HEK293 (cell line): ENCODE results near the gene RPS6KA2.

Source experiments
- HOXA7 ChIP-seq: sonication (generic); formaldehyde crosslinking; IDR thresholded peaks from 2 replicates; pipeline ENCODE4 v1.8.1; 2022; ENCODE audit warnings: missing genetic modification reagents, borderline replicate concordance
- ZBTB20 ChIP-seq: fragments of 450-650 bp; formaldehyde crosslinking; IDR thresholded peaks from 2 replicates; pipeline ENCODE4 v1.5.1; 2016; ENCODE audit warnings: missing biosample characterization, missing genetic modification characterization
- ZNF211 ChIP-seq: fragments of 450-650 bp; formaldehyde crosslinking; IDR thresholded peaks from 2 replicates; pipeline ENCODE4 v1.5.1; 2016; ENCODE audit warnings: low read depth, missing biosample characterization, missing genetic modification characterization
- ZNF629 ChIP-seq: fragments of 450-650 bp; formaldehyde crosslinking; IDR thresholded peaks from 2 replicates; pipeline ENCODE4 v1.5.1; 2017; ENCODE audit warnings: missing biosample characterization, missing genetic modification characterization
- ZNF660 ChIP-seq: fragments of 450-650 bp; IDR thresholded peaks from 2 replicates; pipeline ENCODE4 v1.5.1; 2018; ENCODE audit warnings: missing biosample characterization, mild to moderate bottlenecking, missing genetic modification characterization
- TF ChIP-seq, protein P1 (sequence below): fragments of 450-650 bp; formaldehyde crosslinking; IDR thresholded peaks from 2 replicates; pipeline ENCODE4 v1.5.1; 2016; ENCODE audit warnings: missing biosample characterization, missing genetic modification characterization
- TF ChIP-seq, protein P2 (sequence below): fragments of 450-650 bp; IDR thresholded peaks from 2 replicates; pipeline ENCODE4 v1.5.1; 2018; ENCODE audit warnings: missing biosample characterization, mild to moderate bottlenecking, missing genetic modification characterization
- TF ChIP-seq, protein P3 (sequence below): fragments of 450-650 bp; formaldehyde crosslinking; IDR thresholded peaks from 2 replicates; pipeline ENCODE4 v1.5.1; 2016; ENCODE audit warnings: missing biosample characterization, missing genetic modification characterization
- TF ChIP-seq, protein P4 (sequence below): fragments of 450-650 bp; formaldehyde crosslinking; IDR thresholded peaks from 2 replicates; pipeline ENCODE4 v1.5.1; 2016; ENCODE audit warnings: missing biosample characterization, missing genetic modification characterization

DNA sequence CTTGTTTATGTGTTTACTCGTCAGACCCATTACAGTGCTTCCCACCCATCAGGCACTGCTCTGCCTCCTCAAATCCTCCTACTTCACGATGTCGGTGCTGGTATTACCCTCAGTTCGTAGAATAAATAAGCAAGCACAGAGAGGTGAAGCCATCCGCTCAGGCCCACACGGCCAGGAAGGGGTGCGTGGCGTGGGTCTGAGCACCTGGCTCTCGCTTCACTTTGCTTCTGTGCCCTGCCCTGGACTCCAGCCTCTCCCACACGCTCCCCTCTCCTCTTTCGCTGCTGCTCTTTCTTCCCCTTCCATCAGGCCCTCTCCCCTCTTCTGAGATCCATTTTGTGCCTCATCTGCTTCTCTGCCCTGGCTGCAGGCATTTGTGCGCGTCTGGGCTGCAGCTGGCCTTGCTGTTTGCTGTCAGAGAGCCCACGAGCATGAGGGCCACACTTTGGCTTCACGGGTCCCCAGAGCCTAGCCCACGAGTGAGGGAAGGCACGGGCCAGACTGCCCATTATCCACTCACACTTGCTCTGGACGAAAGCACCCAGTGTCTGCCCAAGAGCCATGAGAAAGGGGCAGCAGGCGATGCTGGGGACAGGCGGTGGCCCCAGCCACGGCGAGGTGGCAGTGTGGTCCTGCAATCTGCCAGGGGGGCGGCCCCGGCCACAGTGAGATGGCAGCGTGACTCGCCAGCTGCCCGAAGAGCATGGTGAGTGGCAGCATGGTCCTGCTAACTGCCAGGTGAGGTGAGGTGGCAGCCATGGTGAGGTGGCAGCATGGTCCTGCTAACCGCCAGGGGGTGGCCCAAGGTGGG lies 148.1 kb downstream of the RPS6KA2 start:
- TF ChIP-seq, protein P1, sequence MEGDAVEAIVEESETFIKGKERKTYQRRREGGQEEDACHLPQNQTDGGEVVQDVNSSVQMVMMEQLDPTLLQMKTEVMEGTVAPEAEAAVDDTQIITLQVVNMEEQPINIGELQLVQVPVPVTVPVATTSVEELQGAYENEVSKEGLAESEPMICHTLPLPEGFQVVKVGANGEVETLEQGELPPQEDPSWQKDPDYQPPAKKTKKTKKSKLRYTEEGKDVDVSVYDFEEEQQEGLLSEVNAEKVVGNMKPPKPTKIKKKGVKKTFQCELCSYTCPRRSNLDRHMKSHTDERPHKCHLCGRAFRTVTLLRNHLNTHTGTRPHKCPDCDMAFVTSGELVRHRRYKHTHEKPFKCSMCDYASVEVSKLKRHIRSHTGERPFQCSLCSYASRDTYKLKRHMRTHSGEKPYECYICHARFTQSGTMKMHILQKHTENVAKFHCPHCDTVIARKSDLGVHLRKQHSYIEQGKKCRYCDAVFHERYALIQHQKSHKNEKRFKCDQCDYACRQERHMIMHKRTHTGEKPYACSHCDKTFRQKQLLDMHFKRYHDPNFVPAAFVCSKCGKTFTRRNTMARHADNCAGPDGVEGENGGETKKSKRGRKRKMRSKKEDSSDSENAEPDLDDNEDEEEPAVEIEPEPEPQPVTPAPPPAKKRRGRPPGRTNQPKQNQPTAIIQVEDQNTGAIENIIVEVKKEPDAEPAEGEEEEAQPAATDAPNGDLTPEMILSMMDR = no peak
- TF ChIP-seq ZNF660 (tag by site-specific recombination) = no peak
- no peak for TF ChIP-seq HOXA7
- TF ChIP-seq ZNF211 = no peak
- TF ChIP-seq, protein P2, sequence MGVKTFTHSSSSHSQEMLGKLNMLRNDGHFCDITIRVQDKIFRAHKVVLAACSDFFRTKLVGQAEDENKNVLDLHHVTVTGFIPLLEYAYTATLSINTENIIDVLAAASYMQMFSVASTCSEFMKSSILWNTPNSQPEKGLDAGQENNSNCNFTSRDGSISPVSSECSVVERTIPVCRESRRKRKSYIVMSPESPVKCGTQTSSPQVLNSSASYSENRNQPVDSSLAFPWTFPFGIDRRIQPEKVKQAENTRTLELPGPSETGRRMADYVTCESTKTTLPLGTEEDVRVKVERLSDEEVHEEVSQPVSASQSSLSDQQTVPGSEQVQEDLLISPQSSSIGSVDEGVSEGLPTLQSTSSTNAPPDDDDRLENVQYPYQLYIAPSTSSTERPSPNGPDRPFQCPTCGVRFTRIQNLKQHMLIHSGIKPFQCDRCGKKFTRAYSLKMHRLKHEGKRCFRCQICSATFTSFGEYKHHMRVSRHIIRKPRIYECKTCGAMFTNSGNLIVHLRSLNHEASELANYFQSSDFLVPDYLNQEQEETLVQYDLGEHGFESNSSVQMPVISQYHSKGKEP (tag by site-specific recombination) = no peak
- TF ChIP-seq, protein P3, sequence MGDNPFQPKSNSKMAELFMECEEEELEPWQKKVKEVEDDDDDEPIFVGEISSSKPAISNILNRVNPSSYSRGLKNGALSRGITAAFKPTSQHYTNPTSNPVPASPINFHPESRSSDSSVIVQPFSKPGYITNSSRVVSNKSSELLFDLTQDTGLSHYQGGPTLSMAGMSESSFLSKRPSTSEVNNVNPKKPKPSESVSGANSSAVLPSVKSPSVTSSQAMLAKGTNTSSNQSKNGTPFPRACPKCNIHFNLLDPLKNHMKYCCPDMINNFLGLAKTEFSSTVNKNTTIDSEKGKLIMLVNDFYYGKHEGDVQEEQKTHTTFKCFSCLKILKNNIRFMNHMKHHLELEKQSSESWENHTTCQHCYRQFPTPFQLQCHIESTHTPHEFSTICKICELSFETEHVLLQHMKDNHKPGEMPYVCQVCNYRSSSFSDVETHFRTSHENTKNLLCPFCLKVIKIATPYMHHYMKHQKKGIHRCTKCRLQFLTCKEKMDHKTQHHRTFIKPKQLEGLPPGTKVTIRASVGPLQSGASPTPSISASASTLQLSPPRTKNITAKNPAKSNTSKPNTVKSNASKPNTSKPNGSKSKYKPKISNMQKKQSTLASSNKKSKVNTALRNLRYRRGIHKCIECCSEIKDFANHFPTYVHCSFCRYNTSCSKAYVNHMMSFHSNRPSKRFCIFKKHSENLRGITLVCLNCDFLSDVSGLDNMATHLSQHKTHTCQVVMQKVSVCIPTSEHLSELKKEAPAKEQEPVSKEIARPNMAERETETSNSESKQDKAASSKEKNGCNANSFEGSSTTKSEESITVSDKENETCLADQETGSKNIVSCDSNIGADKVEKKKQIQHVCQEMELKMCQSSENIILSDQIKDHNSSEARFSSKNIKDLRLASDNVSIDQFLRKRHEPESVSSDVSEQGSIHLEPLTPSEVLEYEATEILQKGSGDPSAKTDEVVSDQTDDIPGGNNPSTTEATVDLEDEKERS (tag by site-specific recombination) = no peak
- no peak for TF ChIP-seq ZNF629 (tag by site-specific recombination)
- no peak for TF ChIP-seq ZBTB20 (tag by site-specific recombination)
- TF ChIP-seq, protein P4, sequence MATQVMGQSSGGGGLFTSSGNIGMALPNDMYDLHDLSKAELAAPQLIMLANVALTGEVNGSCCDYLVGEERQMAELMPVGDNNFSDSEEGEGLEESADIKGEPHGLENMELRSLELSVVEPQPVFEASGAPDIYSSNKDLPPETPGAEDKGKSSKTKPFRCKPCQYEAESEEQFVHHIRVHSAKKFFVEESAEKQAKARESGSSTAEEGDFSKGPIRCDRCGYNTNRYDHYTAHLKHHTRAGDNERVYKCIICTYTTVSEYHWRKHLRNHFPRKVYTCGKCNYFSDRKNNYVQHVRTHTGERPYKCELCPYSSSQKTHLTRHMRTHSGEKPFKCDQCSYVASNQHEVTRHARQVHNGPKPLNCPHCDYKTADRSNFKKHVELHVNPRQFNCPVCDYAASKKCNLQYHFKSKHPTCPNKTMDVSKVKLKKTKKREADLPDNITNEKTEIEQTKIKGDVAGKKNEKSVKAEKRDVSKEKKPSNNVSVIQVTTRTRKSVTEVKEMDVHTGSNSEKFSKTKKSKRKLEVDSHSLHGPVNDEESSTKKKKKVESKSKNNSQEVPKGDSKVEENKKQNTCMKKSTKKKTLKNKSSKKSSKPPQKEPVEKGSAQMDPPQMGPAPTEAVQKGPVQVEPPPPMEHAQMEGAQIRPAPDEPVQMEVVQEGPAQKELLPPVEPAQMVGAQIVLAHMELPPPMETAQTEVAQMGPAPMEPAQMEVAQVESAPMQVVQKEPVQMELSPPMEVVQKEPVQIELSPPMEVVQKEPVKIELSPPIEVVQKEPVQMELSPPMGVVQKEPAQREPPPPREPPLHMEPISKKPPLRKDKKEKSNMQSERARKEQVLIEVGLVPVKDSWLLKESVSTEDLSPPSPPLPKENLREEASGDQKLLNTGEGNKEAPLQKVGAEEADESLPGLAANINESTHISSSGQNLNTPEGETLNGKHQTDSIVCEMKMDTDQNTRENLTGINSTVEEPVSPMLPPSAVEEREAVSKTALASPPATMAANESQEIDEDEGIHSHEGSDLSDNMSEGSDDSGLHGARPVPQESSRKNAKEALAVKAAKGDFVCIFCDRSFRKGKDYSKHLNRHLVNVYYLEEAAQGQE (tag by site-specific recombination) = no peak
